BLaER1 treated with 17β-estradiol and CSF1 and Interleukin-3, amounts not matched to agents 10 nM and 100 nM (cell line): ENCODE results near the gene ERC2.

ENCODE experiments used
- H3K27ac ChIP-seq, 11 experiments: shearing (Covaris generic); formaldehyde crosslinking; 2 replicates each; pipeline ENCODE4 v1.8.1; 2022
- H3K27me3 ChIP-seq, 11 experiments: shearing (Covaris generic); formaldehyde crosslinking; 2 replicates each; pipeline ENCODE4 v1.8.1; 2022
- H3K36me3 ChIP-seq, 11 experiments: shearing (Covaris generic); formaldehyde crosslinking; 2 replicates each; pipeline ENCODE4 v1.8.1; 2022
- H3K4me1 ChIP-seq, 10 experiments: shearing (Covaris generic); formaldehyde crosslinking; 2 replicates each; pipeline ENCODE4 v1.8.1; 2022
- H3K4me2 ChIP-seq, 11 experiments: shearing (Covaris generic); formaldehyde crosslinking; 2 replicates each; pipeline ENCODE4 v1.8.1; 2022
- H3K4me3 ChIP-seq, 10 experiments: shearing (Covaris generic); formaldehyde crosslinking; 2 replicates each; pipeline ENCODE4 v1.8.1; 2022
- H3K9ac ChIP-seq, 11 experiments: shearing (Covaris generic); formaldehyde crosslinking; 2 replicates each; pipeline ENCODE4 v1.8.1; 2022
- H3K9me3 ChIP-seq, 11 experiments: shearing (Covaris generic); formaldehyde crosslinking; replicated peaks in 1 of 11; 2 replicates each; pipeline ENCODE4 v1.8.1; 2022
- H4K20me1 ChIP-seq, 11 experiments: shearing (Covaris generic); formaldehyde crosslinking; 2 replicates each; pipeline ENCODE4 v1.8.1; 2022
- Cebpa-rat ChIP-seq, 11 experiments: shearing (Covaris generic); IDR thresholded peaks; 2 replicates each; pipeline ENCODE4 v1.8.1; 2022

ERC2 gene

GRCh38 chr3:56411166-56411565 lies 57.1 kb downstream of the ERC2 start:
- Histone ChIP-seq H3K4me3 (no peak overlapping the region), H3K4me2 (no peak overlapping the region), H3K27ac (no peak overlapping the region), H3K4me1 (no peaks in the 10 kb centered on the region), H3K36me3 (no peaks in the 10 kb centered on the region), H3K9ac (no peak overlapping the region), H3K9me3 (no peaks in the 10 kb centered on the region), H4K20me1 (no peaks in the 10 kb centered on the region), H3K27me3 (no peaks in the 10 kb centered on the region)
- no peak for TF ChIP-seq Cebpa-rat (IDR thresholded peaks at IDR 0.05)

GRCh38 chr3:56410576-56410975 lies 57.7 kb downstream of the ERC2 start:
- H3K27ac ChIP-seq, result no peak overlapping the region
- no peaks in the 10 kb centered on the region for H3K27me3 ChIP-seq
- no peak overlapping the region for H3K4me2 ChIP-seq
- no peak for TF ChIP-seq Cebpa-rat (IDR thresholded peaks at IDR 0.05)
- no peak overlapping the region for H3K4me3 ChIP-seq
- no peaks in the 10 kb centered on the region for H3K4me1 ChIP-seq
- no peak overlapping the region for H3K9ac ChIP-seq
- no peaks in the 10 kb centered on the region for H3K36me3 ChIP-seq
- no peaks in the 10 kb centered on the region for H4K20me1 ChIP-seq
- H3K9me3 ChIP-seq, result no peaks in the 10 kb centered on the region

GRCh38 chr3:56409790-56410189 lies 58.5 kb downstream of the ERC2 start:
- TF ChIP-seq Cebpa-rat (IDR thresholded peaks at IDR 0.05), result no peak
- H3K27me3 ChIP-seq, result no peaks in the 10 kb centered on the region
- H3K9me3 ChIP-seq, result no peaks in the 10 kb centered on the region
- no peak overlapping the region for H3K27ac ChIP-seq
- no peak overlapping the region for H3K9ac ChIP-seq
- no peaks in the 10 kb centered on the region for H3K4me1 ChIP-seq
- H4K20me1 ChIP-seq, result no peaks in the 10 kb centered on the region
- no peak overlapping the region for H3K4me2 ChIP-seq
- H3K36me3 ChIP-seq, result no peaks in the 10 kb centered on the region
- H3K4me3 ChIP-seq, result no peak overlapping the region

GRCh38 chr3:56408761-56409196 lies 59.5 kb downstream of the ERC2 start:
- no peaks in the 10 kb centered on the region for H3K27me3 ChIP-seq
- H3K27ac ChIP-seq, result no peak overlapping the region
- no peak overlapping the region for H3K4me2 ChIP-seq
- TF ChIP-seq Cebpa-rat (IDR thresholded peaks at IDR 0.05), result no peak
- H3K9ac ChIP-seq, result no peak overlapping the region
- H4K20me1 ChIP-seq, result no peaks in the 10 kb centered on the region
- H3K4me1 ChIP-seq, result no peaks in the 10 kb centered on the region
- H3K36me3 ChIP-seq, result no peaks in the 10 kb centered on the region
- no peaks in the 10 kb centered on the region for H3K9me3 ChIP-seq
- H3K4me3 ChIP-seq, result no peak overlapping the region

GRCh38 chr3:56406826-56407515 lies 61.3 kb downstream of the ERC2 start:
- Histone ChIP-seq H3K9ac (no peak overlapping the region), H3K4me2 (no peak overlapping the region), H4K20me1 (no peaks in the 10 kb centered on the region), H3K9me3 (peaks cover 0 to 8% (median 3%) of the 10 kb centered on the region in 11 experiments; a peak in 9 of 22 replicates), H3K27me3 (no peaks in the 10 kb centered on the region), H3K4me3 (no peak overlapping the region), H3K27ac (no peak overlapping the region), H3K4me1 (no peaks in the 10 kb centered on the region), H3K36me3 (no peaks in the 10 kb centered on the region)
- TF ChIP-seq Cebpa-rat (IDR thresholded peaks at IDR 0.05), result no peak

GRCh38 chr3:56404884-56405283 lies 63.4 kb downstream of the ERC2 start:
- Histone ChIP-seq H3K9me3 (peaks cover 0 to 13% (median 4%) of the 10 kb centered on the region in 11 experiments; a peak in 9 of 22 replicates), H3K27me3 (no peaks in the 10 kb centered on the region), H4K20me1 (no peaks in the 10 kb centered on the region), H3K4me2 (no peak overlapping the region), H3K27ac (no peak overlapping the region), H3K4me1 (no peaks in the 10 kb centered on the region), H3K36me3 (no peaks in the 10 kb centered on the region), H3K9ac (no peak overlapping the region), H3K4me3 (no peak overlapping the region)
- no peak for TF ChIP-seq Cebpa-rat (IDR thresholded peaks at IDR 0.05)

GRCh38 chr3:56398659-56399058 lies 69.6 kb downstream of the ERC2 start:
- no peaks in the 10 kb centered on the region for H3K4me1 ChIP-seq
- no peak for TF ChIP-seq Cebpa-rat (IDR thresholded peaks at IDR 0.05)
- H3K27me3 ChIP-seq, result no peaks in the 10 kb centered on the region
- peaks cover 0 to 13% (median 4%) of the 10 kb centered on the region in 11 experiments; a peak in 9 of 22 replicates for H3K9me3 ChIP-seq
- H3K36me3 ChIP-seq, result no peaks in the 10 kb centered on the region
- H4K20me1 ChIP-seq, result no peaks in the 10 kb centered on the region
- no peak overlapping the region for H3K27ac ChIP-seq
- no peak overlapping the region for H3K4me3 ChIP-seq
- no peak overlapping the region for H3K4me2 ChIP-seq
- H3K9ac ChIP-seq, result no peak overlapping the region

GRCh38 chr3:56397798-56398197 lies 70.5 kb downstream of the ERC2 start:
- H3K9me3 ChIP-seq, result peaks cover 0 to 13% (median 4%) of the 10 kb centered on the region in 11 experiments; a peak in 9 of 22 replicates
- no peak overlapping the region for H3K9ac ChIP-seq
- no peaks in the 10 kb centered on the region for H3K27me3 ChIP-seq
- H3K4me1 ChIP-seq, result no peaks in the 10 kb centered on the region
- no peak overlapping the region for H3K4me3 ChIP-seq
- H3K27ac ChIP-seq, result no peak overlapping the region
- H3K36me3 ChIP-seq, result no peaks in the 10 kb centered on the region
- no peak overlapping the region for H3K4me2 ChIP-seq
- no peak for TF ChIP-seq Cebpa-rat (IDR thresholded peaks at IDR 0.05)
- H4K20me1 ChIP-seq, result no peaks in the 10 kb centered on the region

GRCh38 chr3:56389183-56389830 lies 79.0 kb downstream of the ERC2 start:
- Histone ChIP-seq H3K27ac (no peak overlapping the region), H3K9me3 (no peaks in the 10 kb centered on the region), H4K20me1 (no peaks in the 10 kb centered on the region), H3K36me3 (no peaks in the 10 kb centered on the region), H3K4me3 (no peak overlapping the region), H3K4me1 (peaks cover 0 to 6% (median 0%) of the 10 kb centered on the region in 10 experiments; a peak in 2 of 20 replicates), H3K9ac (no peak overlapping the region), H3K4me2 (no peak overlapping the region), H3K27me3 (no peaks in the 10 kb centered on the region)
- no peak for TF ChIP-seq Cebpa-rat (IDR thresholded peaks at IDR 0.05)

GRCh38 chr3:56383092-56383491 lies 85.2 kb downstream of the ERC2 start:
- no peaks in the 10 kb centered on the region for H3K36me3 ChIP-seq
- TF ChIP-seq Cebpa-rat (IDR thresholded peaks at IDR 0.05), result no peak
- H3K27me3 ChIP-seq, result no peaks in the 10 kb centered on the region
- no peak overlapping the region for H3K4me3 ChIP-seq
- no peak overlapping the region for H3K4me2 ChIP-seq
- no peak overlapping the region for H3K9ac ChIP-seq
- no peaks in the 10 kb centered on the region for H3K9me3 ChIP-seq
- H3K4me1 ChIP-seq, result no peaks in the 10 kb centered on the region
- no peaks in the 10 kb centered on the region for H4K20me1 ChIP-seq
- no peak overlapping the region for H3K27ac ChIP-seq
